HL-60 (cell line): ENCODE measurements around the gene LIMCH1.

Source experiments
- TF ChIP-seq, protein P1 (sequence below): IDR thresholded peaks from one replicate; pipeline ENCODE4 v1.5.1; 2011; ENCODE audit warnings: low read length, control low read depth, inconsistent platforms; ENCODE audit not compliant: insufficient read depth
- TF ChIP-seq, protein P2 (sequence below): IDR thresholded peaks from 2 replicates; pipeline ENCODE4 v1.6.1; 2012; ENCODE audit warnings: low read depth; ENCODE audit not compliant: insufficient replicate concordance

DNA sequence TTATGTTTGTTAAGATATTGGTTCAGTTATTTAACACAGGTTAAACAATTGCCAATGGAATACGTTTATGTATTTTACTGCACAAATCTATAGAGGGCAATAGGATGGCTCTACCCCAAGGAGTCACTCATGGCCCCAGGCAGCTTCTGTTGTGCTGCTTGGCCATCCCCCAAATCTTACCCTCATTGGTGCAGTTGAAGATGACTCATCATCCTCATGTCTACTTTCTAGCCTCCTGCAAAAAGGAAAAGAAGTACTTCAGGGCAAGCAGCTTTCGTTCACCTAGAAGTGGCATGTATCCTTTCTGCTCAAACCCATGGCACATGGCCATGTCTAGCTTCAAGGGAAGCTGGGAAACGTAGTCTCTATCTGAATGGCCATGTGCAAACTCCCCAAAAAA lies 196.4 kb downstream of the LIMCH1 start:
- TF ChIP-seq, protein P1, sequence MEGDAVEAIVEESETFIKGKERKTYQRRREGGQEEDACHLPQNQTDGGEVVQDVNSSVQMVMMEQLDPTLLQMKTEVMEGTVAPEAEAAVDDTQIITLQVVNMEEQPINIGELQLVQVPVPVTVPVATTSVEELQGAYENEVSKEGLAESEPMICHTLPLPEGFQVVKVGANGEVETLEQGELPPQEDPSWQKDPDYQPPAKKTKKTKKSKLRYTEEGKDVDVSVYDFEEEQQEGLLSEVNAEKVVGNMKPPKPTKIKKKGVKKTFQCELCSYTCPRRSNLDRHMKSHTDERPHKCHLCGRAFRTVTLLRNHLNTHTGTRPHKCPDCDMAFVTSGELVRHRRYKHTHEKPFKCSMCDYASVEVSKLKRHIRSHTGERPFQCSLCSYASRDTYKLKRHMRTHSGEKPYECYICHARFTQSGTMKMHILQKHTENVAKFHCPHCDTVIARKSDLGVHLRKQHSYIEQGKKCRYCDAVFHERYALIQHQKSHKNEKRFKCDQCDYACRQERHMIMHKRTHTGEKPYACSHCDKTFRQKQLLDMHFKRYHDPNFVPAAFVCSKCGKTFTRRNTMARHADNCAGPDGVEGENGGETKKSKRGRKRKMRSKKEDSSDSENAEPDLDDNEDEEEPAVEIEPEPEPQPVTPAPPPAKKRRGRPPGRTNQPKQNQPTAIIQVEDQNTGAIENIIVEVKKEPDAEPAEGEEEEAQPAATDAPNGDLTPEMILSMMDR = no peak
- TF ChIP-seq, protein P2, sequence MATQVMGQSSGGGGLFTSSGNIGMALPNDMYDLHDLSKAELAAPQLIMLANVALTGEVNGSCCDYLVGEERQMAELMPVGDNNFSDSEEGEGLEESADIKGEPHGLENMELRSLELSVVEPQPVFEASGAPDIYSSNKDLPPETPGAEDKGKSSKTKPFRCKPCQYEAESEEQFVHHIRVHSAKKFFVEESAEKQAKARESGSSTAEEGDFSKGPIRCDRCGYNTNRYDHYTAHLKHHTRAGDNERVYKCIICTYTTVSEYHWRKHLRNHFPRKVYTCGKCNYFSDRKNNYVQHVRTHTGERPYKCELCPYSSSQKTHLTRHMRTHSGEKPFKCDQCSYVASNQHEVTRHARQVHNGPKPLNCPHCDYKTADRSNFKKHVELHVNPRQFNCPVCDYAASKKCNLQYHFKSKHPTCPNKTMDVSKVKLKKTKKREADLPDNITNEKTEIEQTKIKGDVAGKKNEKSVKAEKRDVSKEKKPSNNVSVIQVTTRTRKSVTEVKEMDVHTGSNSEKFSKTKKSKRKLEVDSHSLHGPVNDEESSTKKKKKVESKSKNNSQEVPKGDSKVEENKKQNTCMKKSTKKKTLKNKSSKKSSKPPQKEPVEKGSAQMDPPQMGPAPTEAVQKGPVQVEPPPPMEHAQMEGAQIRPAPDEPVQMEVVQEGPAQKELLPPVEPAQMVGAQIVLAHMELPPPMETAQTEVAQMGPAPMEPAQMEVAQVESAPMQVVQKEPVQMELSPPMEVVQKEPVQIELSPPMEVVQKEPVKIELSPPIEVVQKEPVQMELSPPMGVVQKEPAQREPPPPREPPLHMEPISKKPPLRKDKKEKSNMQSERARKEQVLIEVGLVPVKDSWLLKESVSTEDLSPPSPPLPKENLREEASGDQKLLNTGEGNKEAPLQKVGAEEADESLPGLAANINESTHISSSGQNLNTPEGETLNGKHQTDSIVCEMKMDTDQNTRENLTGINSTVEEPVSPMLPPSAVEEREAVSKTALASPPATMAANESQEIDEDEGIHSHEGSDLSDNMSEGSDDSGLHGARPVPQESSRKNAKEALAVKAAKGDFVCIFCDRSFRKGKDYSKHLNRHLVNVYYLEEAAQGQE = no peak
